H9 (cell line): ENCODE measurements around the gene FBXO48. TPM values are rescaled to one million over a fixed set of nuclear protein-coding genes. Genes with fewer than 3 reads are reported as not detected.

Experiments used
- DNase-seq: peaks from one replicate; pipeline ENCODE4 v3.0.0-alpha.2; 2017
- H2AFZ ChIP-seq: one replicate; pipeline ENCODE4 v1.6.1; 2013; ENCODE audit warnings: mild to moderate bottlenecking, low read length, control low read depth, moderate library complexity
- H2AK5ac ChIP-seq: 2 replicates; pipeline ENCODE4 v1.6.1; 2013; ENCODE audit warnings: low read length, control low read depth, mixed read lengths; ENCODE audit not compliant: insufficient read length
- H2BK120ac ChIP-seq: one replicate; pipeline ENCODE4 v1.6.1; 2013; ENCODE audit warnings: low read depth, mild to moderate bottlenecking, low read length, control low read depth, inconsistent platforms; ENCODE audit not compliant: poor library complexity, severe bottlenecking
- H2BK12ac ChIP-seq: 2 replicates; pipeline ENCODE4 v1.6.1; 2013; ENCODE audit warnings: low read length, control low read depth, mixed read lengths, low read depth; ENCODE audit not compliant: insufficient read length
- H2BK15ac ChIP-seq: 2 replicates; pipeline ENCODE4 v1.6.1; 2013; ENCODE audit warnings: low read depth, low read length, control low read depth
- H2BK20ac ChIP-seq: one replicate; pipeline ENCODE4 v1.6.1; 2013; ENCODE audit warnings: low read depth, mild to moderate bottlenecking, low read length, control low read depth, inconsistent platforms; ENCODE audit not compliant: poor library complexity, severe bottlenecking
- H2BK5ac ChIP-seq: 2 replicates; pipeline ENCODE4 v1.6.1; 2013; ENCODE audit warnings: low read length, control low read depth, mixed read lengths; ENCODE audit not compliant: insufficient read length
- H3K14ac ChIP-seq: 2 replicates; pipeline ENCODE4 v1.6.1; 2013; ENCODE audit warnings: low read length, control low read depth; ENCODE audit not compliant: insufficient read depth
- H3K18ac ChIP-seq: 2 replicates; pipeline ENCODE4 v1.6.1; 2013; ENCODE audit warnings: low read depth, mild to moderate bottlenecking, mixed read lengths, low read length, control low read depth; ENCODE audit not compliant: insufficient read length
- H3K23ac ChIP-seq: 2 replicates; pipeline ENCODE4 v1.6.1; 2013; ENCODE audit warnings: low read length, control low read depth, mixed read lengths, low read depth; ENCODE audit not compliant: insufficient read length
- H3K23me2 ChIP-seq: 2 replicates; pipeline ENCODE4 v1.6.1; 2013; ENCODE audit warnings: low read depth, mild to moderate bottlenecking, mixed read lengths, low read length, control low read depth; ENCODE audit not compliant: insufficient read length, poor library complexity, severe bottlenecking
- H3K27ac ChIP-seq: 2 replicates; pipeline ENCODE4 v1.5.1; 2013; ENCODE audit warnings: low read length, control low read depth, mixed read lengths, low read depth; ENCODE audit not compliant: insufficient read length
- H3K27me3 ChIP-seq: 2 replicates; pipeline ENCODE4 v1.6.1; 2013; ENCODE audit warnings: low read length, control low read depth, inconsistent platforms; ENCODE audit not compliant: insufficient read depth
- H3K4ac ChIP-seq: 2 replicates; pipeline ENCODE4 v1.6.1; 2013; ENCODE audit warnings: low read depth, mild to moderate bottlenecking, control low read depth, inconsistent platforms, low read length, moderate library complexity
- H3K4me1 ChIP-seq: 2 replicates; pipeline ENCODE4 v1.6.1; 2013; ENCODE audit warnings: low read length, control low read depth, inconsistent platforms; ENCODE audit not compliant: insufficient read depth
- H3K4me2 ChIP-seq: 2 replicates; pipeline ENCODE4 v1.6.1; 2013; ENCODE audit warnings: low read length, control low read depth, mixed read lengths; ENCODE audit not compliant: insufficient read length, insufficient read depth
- H3K56ac ChIP-seq: 2 replicates; pipeline ENCODE4 v1.6.1; 2013; ENCODE audit warnings: low read depth, mild to moderate bottlenecking, mixed read lengths, low read length, control low read depth; ENCODE audit not compliant: insufficient read length
- H3K79me1 ChIP-seq: 2 replicates; pipeline ENCODE4 v1.6.1; 2013; ENCODE audit warnings: low read depth, mild to moderate bottlenecking, moderate library complexity, low read length, control low read depth, inconsistent platforms; ENCODE audit not compliant: insufficient read depth, poor library complexity, severe bottlenecking
- H3K79me2 ChIP-seq: 2 replicates; pipeline ENCODE4 v1.6.1; 2013; ENCODE audit warnings: low read length, control low read depth, inconsistent platforms; ENCODE audit not compliant: insufficient read depth
- H3K9ac ChIP-seq: 2 replicates; pipeline ENCODE4 v1.6.1; 2013; ENCODE audit warnings: low read length, control low read depth, mixed read lengths; ENCODE audit not compliant: insufficient read length; ENCODE audit errors: extremely low read depth
- H3K9me3 ChIP-seq: one replicate; pipeline ENCODE4 v1.6.1; 2013; ENCODE audit warnings: low read depth, low read length, inconsistent platforms; ENCODE audit not compliant: control insufficient read depth
- H3T11ph ChIP-seq: one replicate; pipeline ENCODE4 v1.6.1; 2013; ENCODE audit warnings: mild to moderate bottlenecking, low read length, control low read depth, inconsistent platforms
- H4K20me1 ChIP-seq: one replicate; pipeline ENCODE4 v1.6.1; 2013; ENCODE audit not compliant: control insufficient read depth, insufficient read length, insufficient read depth
- H4K5ac ChIP-seq: 2 replicates; pipeline ENCODE4 v1.6.1; 2013; ENCODE audit warnings: low read depth, mild to moderate bottlenecking, mixed read lengths, low read length, control low read depth; ENCODE audit not compliant: insufficient read length
- H4K8ac ChIP-seq: replicated peaks from 2 replicates; pipeline ENCODE4 v1.6.1; 2013; ENCODE audit warnings: low read length, control low read depth, mixed read lengths, low read depth; ENCODE audit not compliant: insufficient read length
- H4K91ac ChIP-seq: 2 replicates; pipeline ENCODE4 v1.6.1; 2013; ENCODE audit warnings: low read depth, mild to moderate bottlenecking, moderate library complexity, mixed read lengths, low read length, control low read depth; ENCODE audit not compliant: insufficient read length
- H3K27ac Mint-ChIP-seq, 3 experiments: 2 replicates in 2 of 3; 3 replicates in 1 of 3; pipeline ENCODE4 v1.8.0; 2020 to 2021; ENCODE audit warnings: mixed read lengths in 3 of 3, mild to moderate bottlenecking in 1 of 3, moderate library complexity in 1 of 3
- H3K27me3 Mint-ChIP-seq: 2 replicates; pipeline ENCODE4 v1.8.0; 2021; ENCODE audit warnings: low read depth, mild to moderate bottlenecking, moderate library complexity, mixed read lengths
- H3K36me3 Mint-ChIP-seq, 3 experiments: 2 replicates in 2 of 3; 3 replicates in 1 of 3; pipeline ENCODE4 v1.8.0; 2020 to 2021; ENCODE audit warnings: low read depth in 3 of 3, mixed read lengths in 3 of 3; ENCODE audit not compliant: insufficient read depth in 1 of 3
- H3K4me1 Mint-ChIP-seq, 2 experiments: 2 replicates each; pipeline ENCODE4 v1.8.0; 2020; ENCODE audit warnings: mixed read lengths in 2 of 2
- H3K4me3 Mint-ChIP-seq, 2 experiments: 2 replicates in 1 of 2; 3 replicates in 1 of 2; pipeline ENCODE4 v1.8.0; 2020 to 2021; ENCODE audit warnings: mild to moderate bottlenecking in 2 of 2, mixed read lengths in 2 of 2, moderate library complexity in 1 of 2
- H3K9me3 Mint-ChIP-seq, 2 experiments: 2 replicates in 1 of 2; 3 replicates in 1 of 2; pipeline ENCODE4 v1.8.0; 2020; ENCODE audit warnings: mild to moderate bottlenecking in 2 of 2, mixed read lengths in 2 of 2, moderate library complexity in 1 of 2
- CTCF ChIP-seq: fragments of 200-600 bp; sonication (generic); conservative IDR thresholded peaks from 3 replicates; pipeline ENCODE4 v1.8.0; 2021; ENCODE audit warnings: antibody characterized with exemption, mild to moderate bottlenecking
- WGBS: extraction: QIAGEN DNeasy Blood & Tissue Kit; methylation state at CpG from one replicate; pipeline ENCODE4 v1.1.7; 2013; ENCODE audit warnings: missing lambda C conversion rate, low lambda C conversion rate, mixed read lengths; ENCODE audit not compliant: insufficient read length; ENCODE audit errors: extremely low coverage; 5-methylcytosine and 5-hydroxymethylcytosine counted together
- total RNA-seq: library from RNA; stranded (reverse); gene quantifications from 2 replicates; pipeline ENCODE4 v1.2.1, GENCODE V29; 2021

The FBXO48 gene
- total RNA-seq, 1 experiment from 2014 or later = 1.4 TPM

GRCh38 chr2:68483011-68483410, 15.9 kb upstream of the FBXO48 start:
- H3K79me1 ChIP-seq = no peaks in the 10 kb centered on the region
- no peaks in the 10 kb centered on the region for H3K23me2 ChIP-seq
- no peak overlapping the region for H2AFZ ChIP-seq
- no peak overlapping the region for H2BK20ac ChIP-seq
- Mint-ChIP-seq H3K9me3 (no peaks in the 10 kb centered on the region), H3K27ac (no peak overlapping the region), H3K4me3 (no peak overlapping the region), H3K4me1 (peaks cover 8 to 9% of the 10 kb centered on the region in 2 experiments), H3K27me3 (no peaks in the 10 kb centered on the region; the same call in 1 of the 2 replicates), H3K36me3 (no peaks in the 10 kb centered on the region)
- no peak overlapping the region for H4K91ac ChIP-seq
- no peak overlapping the region for H2AK5ac ChIP-seq
- no peak overlapping the region for H3K4ac ChIP-seq
- H3K4me1 ChIP-seq = no peaks in the 10 kb centered on the region
- no peak overlapping the region for H4K5ac ChIP-seq
- H4K20me1 ChIP-seq = peaks cover 3% of the 10 kb centered on the region
- H3K9me3 ChIP-seq = no peaks in the 10 kb centered on the region
- H3K56ac ChIP-seq = no peak overlapping the region
- H3K9ac ChIP-seq = no peak overlapping the region
- H3T11ph ChIP-seq = no peak overlapping the region
- no peak for TF ChIP-seq CTCF
- H4K8ac ChIP-seq = no peak overlapping the region
- DNase-seq = peak; percentile 27
- no peak overlapping the region for H2BK120ac ChIP-seq
- no peaks in the 10 kb centered on the region for H3K27me3 ChIP-seq
- no peak overlapping the region for H3K23ac ChIP-seq
- H3K4me2 ChIP-seq = no peak overlapping the region
- H2BK5ac ChIP-seq = no peak overlapping the region
- no peak overlapping the region; the same call in 1 of the 2 replicates for H3K14ac ChIP-seq
- H2BK12ac ChIP-seq = no peak overlapping the region
- no CpG with 5 or more reads among the region's 3 CpGs for WGBS
- H3K27ac ChIP-seq = no peak overlapping the region
- no peak overlapping the region for H3K18ac ChIP-seq
- H2BK15ac ChIP-seq = no peak overlapping the region; the same call in 1 of the 2 replicates
- H3K79me2 ChIP-seq = no peaks in the 10 kb centered on the region
